ENCODE measurements around the gene RND1. TPM values are rescaled to one million over a fixed set of nuclear protein-coding genes. Genes with fewer than 3 reads are reported as not detected.

Gene RND1
- polyA plus RNA-seq, 2 of the 4 experiments (the other 2 are of a cell fraction) = 26.5 to 37.8 TPM

DNA sequence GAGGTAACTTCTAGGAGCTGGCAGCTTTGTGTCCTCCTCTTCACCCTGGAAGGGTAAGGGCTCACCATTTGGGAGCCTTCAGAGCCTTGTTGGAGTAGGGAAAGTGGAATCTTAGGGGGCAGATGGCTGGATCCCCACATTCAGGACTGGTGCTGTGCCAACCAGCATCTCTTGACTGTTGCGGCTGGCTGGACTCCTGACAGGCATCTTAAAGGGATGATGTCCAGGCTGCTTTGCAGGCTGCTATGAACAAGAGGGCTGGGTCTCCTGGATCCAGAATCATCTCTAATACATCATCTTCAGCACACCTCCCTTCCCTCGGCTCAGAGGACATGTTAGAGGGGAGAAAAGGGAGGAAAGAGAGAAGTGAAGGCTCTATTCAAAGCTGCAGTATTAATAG lies 43.0 kb downstream of the RND1 start:
- FAIRE-seq (no peak), DNase-seq (ENCODE audit: low read depth in 1 of 2, low spot score in 1 of 2) (no peak), ATAC-seq (no peak)
- no peak overlapping the region for H3K27ac ChIP-seq
- H3K4me1 ChIP-seq = peaks cover 1% of the 10 kb centered on the region; the same call in 1 of the 3 replicates
- CTCF ChIA-PET = interaction anchor here (1.0 to 18.2 kb wide), 5 partner anchors 7 to 68 kb away, joined by 3 to 230 read pairs (median 7); partner anchors contain the start of gene CACNB3
- POLR2A ChIA-PET = no interaction called here
- H3K4me3 ChIP-seq = no peak overlapping the region
- H3K4me2 ChIP-seq = no peak overlapping the region
- WGBS (ENCODE audit: missing lambda C conversion rate) = 90% methylated on average over 2 of the region's 2 CpGs
- TF ChIP-seq EP300 (IDR thresholded peaks at IDR 0.05) = no peak
- no peak for TF ChIP-seq NPAS2 (CRISPR knock-in tag; IDR thresholded peaks at IDR 0.05; ENCODE audit: borderline replicate concordance)
- TF ChIP-seq RCOR1 (IDR thresholded peaks at IDR 0.05; ENCODE audit: low read depth, low read length) = no peak
- TF ChIP-seq JUN (IDR thresholded peaks at IDR 0.05) = no peak
- no peak for TF ChIP-seq JUNB (IDR thresholded peaks at IDR 0.05)
- no peak for TF ChIP-seq NR3C1 (IDR thresholded peaks at IDR 0.05)
- TF ChIP-seq ESRRA (IDR thresholded peaks at IDR 0.05; ENCODE audit: borderline replicate concordance, low read length) = no peak
- TF ChIP-seq HOXB5 (CRISPR knock-in tag; IDR thresholded peaks at IDR 0.05) = no peak
- TF ChIP-seq PBX3 (IDR thresholded peaks at IDR 0.05) = no peak
- no peak for TF ChIP-seq ZNF302 (CRISPR knock-in tag; IDR thresholded peaks at IDR 0.05)
- no peaks in the 10 kb centered on the region for H3K9me3 ChIP-seq

DNA sequence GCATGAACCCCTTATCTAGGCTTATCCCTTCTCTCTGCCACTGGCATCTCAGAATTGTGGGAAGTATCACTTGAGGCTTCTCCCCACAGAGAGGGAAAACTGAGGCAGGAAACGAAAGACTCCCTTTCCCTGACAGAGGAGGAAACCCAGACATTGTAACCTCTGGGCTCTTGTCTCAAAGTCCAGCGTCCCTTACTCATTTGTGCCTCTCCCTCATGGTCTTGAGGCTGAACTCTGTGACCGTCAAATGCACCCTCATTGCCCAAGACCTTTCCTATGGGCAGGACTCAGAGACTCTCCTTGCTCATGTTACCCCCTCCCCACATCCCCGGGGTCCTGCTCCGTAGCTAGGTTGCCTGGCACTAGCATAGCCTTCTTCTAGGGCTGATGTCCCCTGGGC lies 43.5 kb downstream of the RND1 start:
- ChIA-PET CTCF (interaction anchor here (1.1 to 18.2 kb wide), 4 partner anchors 7 to 68 kb away, joined by 5 to 230 read pairs (median 9); partner anchors contain the start of gene CACNB3), POLR2A (no interaction called here)
- ATAC-seq = no peak
- Histone ChIP-seq H3K27ac (no peak overlapping the region), H3K4me1 (peaks cover 6% of the 10 kb centered on the region; the same call in 1 of the 3 replicates), H3K9me3 (no peaks in the 10 kb centered on the region), H3K4me3 (no peak overlapping the region), H3K4me2 (no peak overlapping the region)
- FAIRE-seq = no peak
- DNase-seq (ENCODE audit: low read depth in 1 of 2, low spot score in 1 of 2) = no peak
- 77% methylated on average over 4 of the region's 5 CpGs for WGBS (ENCODE audit: missing lambda C conversion rate)
- TF ChIP-seq JUN (IDR thresholded peaks at IDR 0.05) (no peak), EHF (CRISPR knock-in tag; IDR thresholded peaks at IDR 0.05) (no peak), MAFK (IDR thresholded peaks at IDR 0.05; ENCODE audit: partially characterized antibody) (no peak)
- TF ChIP-seq, protein P1, sequence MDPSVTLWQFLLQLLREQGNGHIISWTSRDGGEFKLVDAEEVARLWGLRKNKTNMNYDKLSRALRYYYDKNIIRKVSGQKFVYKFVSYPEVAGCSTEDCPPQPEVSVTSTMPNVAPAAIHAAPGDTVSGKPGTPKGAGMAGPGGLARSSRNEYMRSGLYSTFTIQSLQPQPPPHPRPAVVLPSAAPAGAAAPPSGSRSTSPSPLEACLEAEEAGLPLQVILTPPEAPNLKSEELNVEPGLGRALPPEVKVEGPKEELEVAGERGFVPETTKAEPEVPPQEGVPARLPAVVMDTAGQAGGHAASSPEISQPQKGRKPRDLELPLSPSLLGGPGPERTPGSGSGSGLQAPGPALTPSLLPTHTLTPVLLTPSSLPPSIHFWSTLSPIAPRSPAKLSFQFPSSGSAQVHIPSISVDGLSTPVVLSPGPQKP (IDR thresholded peaks at IDR 0.05; ENCODE audit: low read depth, low read length) = no peak

DNA sequence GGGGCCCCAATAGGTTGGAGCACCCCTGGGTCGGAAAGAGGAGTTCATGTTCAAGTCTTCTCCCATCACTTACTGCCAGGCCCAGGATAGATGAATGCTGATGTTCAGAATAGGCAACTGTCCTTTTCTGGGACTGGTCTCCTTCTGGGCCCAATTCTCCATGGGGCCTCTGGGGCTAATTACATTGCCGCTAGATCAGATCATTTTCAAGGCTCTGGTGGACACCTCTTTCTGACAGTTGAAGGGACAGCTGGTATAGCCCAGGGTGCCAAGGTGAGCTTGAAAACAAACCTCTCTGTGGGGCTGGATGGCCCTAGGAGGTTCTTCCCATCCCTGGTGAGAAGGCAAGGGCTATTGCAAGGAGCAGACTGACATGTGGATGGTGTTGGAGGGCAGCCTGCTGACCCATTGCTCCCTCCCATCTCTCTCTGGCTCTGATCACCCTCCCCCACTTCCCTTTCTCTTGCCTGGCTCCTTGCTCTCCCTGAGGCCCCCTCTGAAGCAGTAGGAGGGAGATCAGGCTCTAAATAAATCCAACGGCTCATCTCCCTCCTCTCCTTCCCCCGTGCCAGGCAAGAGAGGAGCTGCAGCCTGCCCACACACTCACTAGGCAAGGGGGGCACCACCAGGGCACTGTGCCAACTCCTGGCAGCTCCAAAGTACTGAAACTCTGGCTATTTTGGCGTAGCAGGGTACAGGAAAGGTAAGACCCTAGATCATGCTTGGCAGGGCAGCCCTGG lies 45.5 kb downstream of the RND1 start:
- ATAC-seq (no peak), DNase-seq (ENCODE audit: low read depth in 1 of 2, low spot score in 1 of 2) (no peak), FAIRE-seq (no peak)
- H3K9me3 ChIP-seq = no peaks in the 10 kb centered on the region
- WGBS (ENCODE audit: missing lambda C conversion rate) = 84% methylated on average over 5 of the region's 5 CpGs
- no peak overlapping the region for H3K4me2 ChIP-seq
- no peak overlapping the region for H3K4me3 ChIP-seq
- ChIA-PET CTCF (interaction anchor here (0.5 to 11.7 kb wide), 5 partner anchors 11 to 177 kb away, joined by 3 to 230 read pairs (median 4); partner anchors contain the start of genes DDX23 and WNT1), POLR2A (no interaction called here)
- no peak for TF ChIP-seq HOXA7 (CRISPR knock-in tag; IDR thresholded peaks at IDR 0.05)
- H3K27ac ChIP-seq = no peak overlapping the region
- H3K4me1 ChIP-seq = peaks cover 17% of the 10 kb centered on the region

DNA sequence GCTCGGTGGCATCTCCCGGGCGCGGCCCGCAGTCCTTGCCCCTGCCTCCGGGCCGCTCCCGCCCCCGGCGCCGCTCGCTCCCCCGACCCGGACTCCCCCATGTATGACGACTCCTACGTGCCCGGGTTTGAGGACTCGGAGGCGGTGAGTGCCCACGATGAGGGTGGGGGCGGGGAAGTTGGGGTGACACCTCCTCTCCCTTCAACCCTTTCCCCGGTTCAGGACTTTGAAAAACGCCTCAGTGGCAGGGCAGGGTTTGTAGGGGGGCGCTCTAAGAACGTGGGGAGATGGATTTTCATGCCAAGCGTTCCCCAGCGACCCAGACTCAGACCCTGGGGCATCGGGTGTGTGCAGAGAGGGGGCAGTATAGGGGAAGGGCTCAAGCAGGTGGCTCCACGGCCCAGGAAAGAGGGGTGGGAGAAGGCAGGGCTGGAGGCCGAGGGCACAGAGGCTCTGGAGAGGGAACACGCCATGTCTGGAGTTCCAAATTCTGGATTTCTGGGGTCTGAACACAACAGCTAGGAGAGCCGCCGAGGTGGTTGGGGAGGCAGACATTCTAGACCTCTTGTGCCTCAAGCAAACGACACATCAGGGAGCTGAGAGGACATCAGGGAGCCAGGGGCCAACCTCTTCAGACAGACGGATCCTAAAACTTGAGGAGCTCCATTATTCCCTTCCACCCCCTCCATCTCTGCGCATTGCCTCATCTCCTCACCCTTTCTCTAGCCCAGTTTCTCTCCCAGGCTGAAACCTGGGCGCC lies 46.7 kb downstream of the RND1 start:
- DNase-seq (ENCODE audit: low read depth in 1 of 2, low spot score in 1 of 2) (no peak), ATAC-seq (peak in 1 of 2 experiments; percentile 0; a peak in 2 of 6 replicates), FAIRE-seq (no peak)
- Histone ChIP-seq H3K4me1 (peaks cover 17% of the 10 kb centered on the region), H3K27ac (peak overlapping the region; percentile 76 to 87), H3K4me2 (peak overlapping the region; percentile 90), H3K4me3 (peak overlapping the region; percentile 74), H3K9me3 (no peaks in the 10 kb centered on the region)
- WGBS (ENCODE audit: missing lambda C conversion rate) = 39% methylated on average over 21 of the region's 37 CpGs
- ChIA-PET POLR2A (no interaction called here), CTCF (interaction anchor here (0.7 to 12.6 kb wide), 5 partner anchors 12 to 159 kb away, joined by 3 to 230 read pairs (median 67); partner anchors contain the start of genes ADCY6, DDX23 and WNT1)
- no peak for TF ChIP-seq MAZ (IDR thresholded peaks at IDR 0.05; ENCODE audit: borderline replicate concordance, low read depth, low read length)
- no peak for TF ChIP-seq RNF2 (IDR thresholded peaks at IDR 0.05; ENCODE audit: borderline replicate concordance, low read depth)
- TF ChIP-seq ATOH8 (CRISPR knock-in tag; IDR thresholded peaks at IDR 0.05; ENCODE audit: low read depth) = no peak
- TF ChIP-seq CTCF (IDR thresholded peaks at IDR 0.05) = peak; percentile 39
- TF ChIP-seq FOSB (CRISPR knock-in tag; IDR thresholded peaks at IDR 0.05) = no peak
- no peak for TF ChIP-seq KDM5A (IDR thresholded peaks at IDR 0.05)
- TF ChIP-seq CHD4 (IDR thresholded peaks at IDR 0.05; ENCODE audit: borderline replicate concordance) = no peak
- TF ChIP-seq RARB (CRISPR knock-in tag; IDR thresholded peaks at IDR 0.05) = no peak
- TF ChIP-seq RAD21 (conservative IDR thresholded peaks at IDR 0.05 in 1 of 2, IDR thresholded peaks at IDR 0.05 in 1 of 2) = peak; percentile 12 to 16; a peak in 1 of 5 replicates
- no peak for TF ChIP-seq HDAC2 (IDR thresholded peaks at IDR 0.05)
